Measurements from ENCODE around the gene GRIA2.

DNA sequence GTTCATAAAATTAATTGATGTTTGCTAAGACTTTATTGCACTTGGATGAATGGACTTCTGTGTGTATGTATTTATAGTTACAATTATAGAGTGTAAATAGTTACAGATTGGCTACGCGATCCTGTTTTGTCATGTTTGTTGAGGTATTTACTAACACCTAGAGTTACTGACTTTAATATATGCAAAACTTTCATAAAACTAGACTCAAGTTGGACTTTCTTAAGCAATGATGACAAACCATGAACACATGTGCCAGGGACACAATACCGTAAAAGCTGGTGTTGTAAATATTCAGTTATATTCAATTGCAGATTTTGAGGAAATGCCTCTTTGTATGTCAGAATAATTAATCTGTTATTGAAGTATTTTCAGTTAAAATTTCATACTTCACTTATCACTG, 6.1 kb downstream of the GRIA2 start:
- TF ChIP-seq, protein P1, sequence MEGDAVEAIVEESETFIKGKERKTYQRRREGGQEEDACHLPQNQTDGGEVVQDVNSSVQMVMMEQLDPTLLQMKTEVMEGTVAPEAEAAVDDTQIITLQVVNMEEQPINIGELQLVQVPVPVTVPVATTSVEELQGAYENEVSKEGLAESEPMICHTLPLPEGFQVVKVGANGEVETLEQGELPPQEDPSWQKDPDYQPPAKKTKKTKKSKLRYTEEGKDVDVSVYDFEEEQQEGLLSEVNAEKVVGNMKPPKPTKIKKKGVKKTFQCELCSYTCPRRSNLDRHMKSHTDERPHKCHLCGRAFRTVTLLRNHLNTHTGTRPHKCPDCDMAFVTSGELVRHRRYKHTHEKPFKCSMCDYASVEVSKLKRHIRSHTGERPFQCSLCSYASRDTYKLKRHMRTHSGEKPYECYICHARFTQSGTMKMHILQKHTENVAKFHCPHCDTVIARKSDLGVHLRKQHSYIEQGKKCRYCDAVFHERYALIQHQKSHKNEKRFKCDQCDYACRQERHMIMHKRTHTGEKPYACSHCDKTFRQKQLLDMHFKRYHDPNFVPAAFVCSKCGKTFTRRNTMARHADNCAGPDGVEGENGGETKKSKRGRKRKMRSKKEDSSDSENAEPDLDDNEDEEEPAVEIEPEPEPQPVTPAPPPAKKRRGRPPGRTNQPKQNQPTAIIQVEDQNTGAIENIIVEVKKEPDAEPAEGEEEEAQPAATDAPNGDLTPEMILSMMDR (IDR thresholded peaks at IDR 0.05), result no peak
- no peak for TF ChIP-seq EP300 (IDR thresholded peaks at IDR 0.05)

Measured in upper lobe of left lung (tissue), 4 donors.